Measurements from ENCODE around the gene ROBO2. TPM values are rescaled to one million over a fixed set of nuclear protein-coding genes. Genes with fewer than 3 reads are reported as not detected.

ROBO2 gene
- total RNA-seq, 1 experiment from 2014 or later, result 0.16 TPM

GRCh38 chr3:77240072-77240650, 200.3 kb downstream of the ROBO2 start:
- Mint-ChIP-seq H3K27ac (ENCODE audit: unreplicated experiment) (no peak overlapping the region), H3K9me3 (ENCODE audit: unreplicated experiment) (no peaks in the 10 kb centered on the region), H3K4me1 (ENCODE audit: low read depth, unreplicated experiment) (no peaks in the 10 kb centered on the region), H3K27me3 (ENCODE audit: insufficient read depth, unreplicated experiment) (no peaks in the 10 kb centered on the region), H3K36me3 (ENCODE audit: insufficient read depth, unreplicated experiment) (no peaks in the 10 kb centered on the region), H3K4me3 (ENCODE audit: unreplicated experiment) (no peak overlapping the region)
- Histone ChIP-seq H3K27me3 (replicated peaks; ENCODE audit: control insufficient read depth, insufficient read depth, low read length) (no peaks in the 10 kb centered on the region), H3K4me3 (ENCODE audit: low read depth, low read length) (no peak overlapping the region), H3K4me1 (peaks cover 9% of the 10 kb centered on the region; the same call in 1 of the 2 replicates), H3K36me3 (ENCODE audit: control insufficient read depth, insufficient read depth, low read length) (no peaks in the 10 kb centered on the region), H3K9me3 (no peaks in the 10 kb centered on the region)
- ChIA-PET CTCF (no interaction called here), POLR2A (no interaction called here)
- intact Hi-C loops (cut with micrococcal nuclease; ENCODE audit: unreplicated experiment), result no loop called here
- no peak for TF ChIP-seq CTCF (IDR thresholded peaks at IDR 0.05; ENCODE audit: insufficient read depth in 1 of 2, low read depth in 1 of 2, low read length in 1 of 2, severe bottlenecking in 1 of 2, unreplicated experiment in 1 of 2)
- no peak for DNase-seq
- BruUV-seq (replicated peaks), result no TSS peak

GRCh38 chr3:77242371-77242770, 202.5 kb downstream of the ROBO2 start:
- Histone ChIP-seq H3K36me3 (ENCODE audit: control insufficient read depth, insufficient read depth, low read length) (no peaks in the 10 kb centered on the region), H3K4me1 (no peaks in the 10 kb centered on the region), H3K27me3 (replicated peaks; ENCODE audit: control insufficient read depth, insufficient read depth, low read length) (no peaks in the 10 kb centered on the region), H3K4me3 (ENCODE audit: low read depth, low read length) (no peak overlapping the region), H3K9me3 (no peaks in the 10 kb centered on the region)
- ChIA-PET CTCF (no interaction called here), POLR2A (no interaction called here)
- Mint-ChIP-seq H3K4me3 (ENCODE audit: unreplicated experiment) (no peak overlapping the region), H3K4me1 (ENCODE audit: low read depth, unreplicated experiment) (no peaks in the 10 kb centered on the region), H3K27ac (ENCODE audit: unreplicated experiment) (no peak overlapping the region), H3K9me3 (ENCODE audit: unreplicated experiment) (no peaks in the 10 kb centered on the region), H3K36me3 (ENCODE audit: insufficient read depth, unreplicated experiment) (no peaks in the 10 kb centered on the region), H3K27me3 (ENCODE audit: insufficient read depth, unreplicated experiment) (no peaks in the 10 kb centered on the region)
- no TSS peak for BruUV-seq (replicated peaks)
- intact Hi-C loops (cut with micrococcal nuclease; ENCODE audit: unreplicated experiment), result no loop called here
- TF ChIP-seq CTCF (IDR thresholded peaks at IDR 0.05; ENCODE audit: insufficient read depth in 1 of 2, low read depth in 1 of 2, low read length in 1 of 2, severe bottlenecking in 1 of 2, unreplicated experiment in 1 of 2), result no peak
- no peak for DNase-seq

- Histone ChIP-seq H3K4me3 (ENCODE audit: low read depth, low read length) (no peak overlapping the region), H3K9me3 (no peaks in the 10 kb centered on the region), H3K27me3 (replicated peaks; ENCODE audit: control insufficient read depth, insufficient read depth, low read length) (no peaks in the 10 kb centered on the region), H3K4me1 (no peaks in the 10 kb centered on the region), H3K36me3 (ENCODE audit: control insufficient read depth, insufficient read depth, low read length) (no peaks in the 10 kb centered on the region)
- Mint-ChIP-seq H3K4me1 (ENCODE audit: low read depth, unreplicated experiment) (no peaks in the 10 kb centered on the region), H3K36me3 (ENCODE audit: insufficient read depth, unreplicated experiment) (no peaks in the 10 kb centered on the region), H3K27ac (ENCODE audit: unreplicated experiment) (no peak overlapping the region), H3K4me3 (ENCODE audit: unreplicated experiment) (no peak overlapping the region), H3K27me3 (ENCODE audit: insufficient read depth, unreplicated experiment) (no peaks in the 10 kb centered on the region), H3K9me3 (ENCODE audit: unreplicated experiment) (no peaks in the 10 kb centered on the region)
- intact Hi-C loops (cut with micrococcal nuclease; ENCODE audit: unreplicated experiment), result no loop called here
- TF ChIP-seq CTCF (IDR thresholded peaks at IDR 0.05; ENCODE audit: insufficient read depth in 1 of 2, low read depth in 1 of 2, low read length in 1 of 2, severe bottlenecking in 1 of 2, unreplicated experiment in 1 of 2), result no peak
- POLR2A ChIA-PET, result no interaction called here
- CTCF ChIA-PET, result no interaction called here
- no peak for DNase-seq
- BruUV-seq (replicated peaks), result no TSS peak
These were observed 205.1 kb downstream of the ROBO2 start for GRCh38 chr3:77244981-77245380.

Measured in Caco-2 (cell line).